Effector memory CD8-positive, alpha-beta T cell (primary cell): Measurements from ENCODE around the gene RPA1.

Experiments used
- ATAC-seq: fragments of 150-1000 bp; cut with Tn5 transposase; replicated peaks from 2 replicates; pipeline ENCODE4 v1.10.0; 2021; ENCODE audit warnings: mild to moderate bottlenecking, moderate library complexity
- DNase-seq, 3 experiments: peaks; one replicate each; pipeline ENCODE4 v3.0.0; 2021
- H3K27ac Mint-ChIP-seq, 2 donors: one replicate each; pipeline ENCODE4 v1.8.0; 2022; ENCODE audit warnings: mild to moderate bottlenecking in 2 of 2, mixed read lengths in 2 of 2, moderate library complexity in 2 of 2
- H3K27me3 Mint-ChIP-seq, 2 donors: one replicate each; pipeline ENCODE4 v1.8.0; 2022; ENCODE audit warnings: mixed read lengths in 2 of 2
- H3K36me3 Mint-ChIP-seq: one replicate; pipeline ENCODE4 v1.8.0; 2022; ENCODE audit warnings: mild to moderate bottlenecking, moderate library complexity, mixed read lengths; ENCODE audit not compliant: insufficient read depth
- H3K4me1 Mint-ChIP-seq, 2 donors: one replicate each; pipeline ENCODE4 v1.8.0; 2022; ENCODE audit warnings: low read depth in 2 of 2, mixed read lengths in 2 of 2
- H3K4me3 Mint-ChIP-seq, 2 donors: one replicate each; pipeline ENCODE4 v1.8.0; 2022; ENCODE audit warnings: mild to moderate bottlenecking in 2 of 2, mixed read lengths in 2 of 2, moderate library complexity in 2 of 2
- H3K9me3 Mint-ChIP-seq, 2 donors: one replicate each; pipeline ENCODE4 v1.8.0; 2022; ENCODE audit warnings: mixed read lengths in 2 of 2

Gene RPA1

DNA sequence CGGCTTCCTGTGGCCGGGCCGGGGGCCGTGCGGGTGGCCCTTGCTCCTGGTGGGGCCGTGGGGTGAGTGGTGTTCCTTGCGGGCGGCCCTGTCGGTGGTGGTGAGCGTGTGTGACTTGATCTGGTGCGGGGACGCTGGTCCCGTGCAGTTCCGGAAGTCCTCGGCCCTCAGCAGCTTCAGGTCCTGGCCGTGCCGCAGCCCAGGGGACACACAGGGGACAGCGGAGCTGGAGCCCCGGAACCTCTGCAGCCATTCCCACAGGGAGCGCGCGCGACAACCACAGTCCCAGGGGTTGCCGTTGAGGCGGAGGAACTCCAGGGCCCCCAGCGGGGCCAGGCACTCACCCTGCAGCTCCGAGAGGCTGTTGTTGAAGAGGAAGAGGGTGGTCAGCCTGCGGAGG is 107.0 kb downstream of the RPA1 start:
- H3K36me3 Mint-ChIP-seq, result peaks cover 2% of the 10 kb centered on the region
- no peaks in the 10 kb centered on the region for H3K9me3 Mint-ChIP-seq
- no peaks in the 10 kb centered on the region for H3K4me1 Mint-ChIP-seq
- H3K27ac Mint-ChIP-seq, result no peak overlapping the region
- ATAC-seq (no peak), DNase-seq (no peak)
- no peak overlapping the region for H3K4me3 Mint-ChIP-seq
- H3K27me3 Mint-ChIP-seq, result peaks cover 7 to 22% of the 10 kb centered on the region in 2 donors

DNA sequence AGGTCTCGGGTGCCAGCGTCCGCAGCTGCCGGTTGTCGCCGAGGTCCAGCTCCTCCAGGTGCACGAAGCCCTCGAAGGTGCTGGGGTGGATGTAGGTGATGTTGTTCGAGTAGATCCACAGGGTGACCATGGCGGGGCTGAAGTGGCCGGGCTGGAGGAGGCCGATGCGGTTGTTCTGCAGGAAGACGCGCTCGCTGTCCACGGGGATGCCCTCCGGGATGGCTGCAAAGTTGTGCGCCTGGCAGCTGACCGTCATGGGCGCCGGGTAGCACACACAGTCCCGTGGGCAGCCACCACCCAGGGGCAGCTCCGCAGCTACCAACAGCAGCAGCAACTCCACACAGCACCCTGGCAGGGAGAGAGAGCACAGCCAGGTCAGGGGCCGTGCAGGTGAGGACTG is 107.7 kb downstream of the RPA1 start:
- Mint-ChIP-seq H3K9me3 (no peaks in the 10 kb centered on the region), H3K36me3 (peaks cover 2% of the 10 kb centered on the region), H3K4me1 (no peaks in the 10 kb centered on the region), H3K27ac (no peak overlapping the region), H3K27me3 (peaks cover 7 to 22% of the 10 kb centered on the region in 2 donors), H3K4me3 (no peak overlapping the region)
- ATAC-seq (no peak), DNase-seq (no peak)

DNA sequence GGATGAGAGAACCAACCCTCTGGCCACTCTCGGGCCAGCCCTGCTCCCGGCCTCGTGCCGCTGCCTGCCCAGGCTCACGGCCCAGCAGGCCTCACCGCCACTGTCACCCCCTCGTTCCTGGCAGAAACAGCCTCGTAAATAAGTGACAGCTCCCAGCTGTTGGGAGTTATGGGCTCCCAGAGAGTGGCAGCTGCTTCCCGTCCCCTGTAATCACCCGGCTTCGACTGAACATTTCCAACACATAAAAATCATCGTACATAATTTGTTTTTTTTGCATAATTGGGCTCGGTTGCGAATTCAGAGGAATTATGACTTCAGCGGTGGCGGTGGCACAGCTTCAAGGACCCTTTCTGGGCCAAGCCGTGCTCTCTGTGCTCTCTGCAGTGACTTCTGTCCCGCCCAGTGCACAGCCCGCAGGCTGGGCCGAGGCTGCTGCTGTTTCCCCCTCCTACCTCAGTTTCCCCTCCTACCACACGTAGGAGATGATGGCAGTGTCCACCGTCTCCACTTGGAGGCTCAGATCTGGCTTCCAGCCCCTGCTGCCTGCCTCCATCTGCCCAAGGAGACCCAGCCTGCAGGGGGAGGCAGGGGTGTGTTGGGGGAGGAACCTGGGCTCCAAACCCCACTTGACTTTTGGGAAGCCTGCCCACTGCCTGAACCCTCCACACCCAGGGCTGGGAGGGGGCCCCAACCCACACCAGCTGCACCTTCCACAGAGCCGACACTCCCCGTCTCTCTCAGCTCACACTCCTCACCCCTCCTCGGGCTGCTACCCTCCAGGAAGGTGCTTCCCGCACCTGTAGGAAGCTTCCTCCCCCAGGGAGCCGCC is 110.4 kb downstream of the RPA1 start:
- H3K4me1 Mint-ChIP-seq, result peaks cover 0 to 2% of the 10 kb centered on the region in 2 donors
- ATAC-seq, result no peak
- no peak overlapping the region for H3K4me3 Mint-ChIP-seq
- peaks cover 3% of the 10 kb centered on the region for H3K36me3 Mint-ChIP-seq
- peak overlapping the region in 1 of 2 donors; percentile 63 for H3K27ac Mint-ChIP-seq
- no peak for DNase-seq
- H3K9me3 Mint-ChIP-seq, result no peaks in the 10 kb centered on the region
- peaks cover 2 to 9% of the 10 kb centered on the region in 2 donors for H3K27me3 Mint-ChIP-seq

DNA sequence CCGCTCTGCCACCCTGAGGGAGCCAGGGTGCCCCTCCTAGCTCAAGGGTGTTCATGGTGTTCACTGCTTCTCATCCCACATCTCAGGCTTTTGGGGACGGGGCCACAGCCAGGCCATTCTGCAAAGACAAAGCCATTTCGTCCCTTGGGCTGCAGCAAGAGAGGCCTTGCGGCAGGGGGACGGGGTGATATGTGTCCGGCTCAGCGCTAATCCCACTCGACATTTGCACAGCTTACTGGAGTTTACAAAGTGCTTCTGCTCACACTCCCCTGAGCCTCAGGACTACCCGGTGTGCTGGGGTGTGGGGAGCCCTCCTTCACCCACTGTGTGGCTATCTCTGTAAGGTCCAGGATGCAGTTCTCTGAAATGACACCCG is 111.0 kb downstream of the RPA1 start:
- H3K4me1 Mint-ChIP-seq, result peaks cover 0 to 2% of the 10 kb centered on the region in 2 donors
- H3K27ac Mint-ChIP-seq, result peak overlapping the region in 1 of 2 donors; percentile 63
- H3K9me3 Mint-ChIP-seq, result no peaks in the 10 kb centered on the region
- ATAC-seq, result no peak
- no peak overlapping the region for H3K4me3 Mint-ChIP-seq
- no peak for DNase-seq
- H3K27me3 Mint-ChIP-seq, result peaks cover 0 to 9% of the 10 kb centered on the region in 2 donors
- peaks cover 3% of the 10 kb centered on the region for H3K36me3 Mint-ChIP-seq

DNA sequence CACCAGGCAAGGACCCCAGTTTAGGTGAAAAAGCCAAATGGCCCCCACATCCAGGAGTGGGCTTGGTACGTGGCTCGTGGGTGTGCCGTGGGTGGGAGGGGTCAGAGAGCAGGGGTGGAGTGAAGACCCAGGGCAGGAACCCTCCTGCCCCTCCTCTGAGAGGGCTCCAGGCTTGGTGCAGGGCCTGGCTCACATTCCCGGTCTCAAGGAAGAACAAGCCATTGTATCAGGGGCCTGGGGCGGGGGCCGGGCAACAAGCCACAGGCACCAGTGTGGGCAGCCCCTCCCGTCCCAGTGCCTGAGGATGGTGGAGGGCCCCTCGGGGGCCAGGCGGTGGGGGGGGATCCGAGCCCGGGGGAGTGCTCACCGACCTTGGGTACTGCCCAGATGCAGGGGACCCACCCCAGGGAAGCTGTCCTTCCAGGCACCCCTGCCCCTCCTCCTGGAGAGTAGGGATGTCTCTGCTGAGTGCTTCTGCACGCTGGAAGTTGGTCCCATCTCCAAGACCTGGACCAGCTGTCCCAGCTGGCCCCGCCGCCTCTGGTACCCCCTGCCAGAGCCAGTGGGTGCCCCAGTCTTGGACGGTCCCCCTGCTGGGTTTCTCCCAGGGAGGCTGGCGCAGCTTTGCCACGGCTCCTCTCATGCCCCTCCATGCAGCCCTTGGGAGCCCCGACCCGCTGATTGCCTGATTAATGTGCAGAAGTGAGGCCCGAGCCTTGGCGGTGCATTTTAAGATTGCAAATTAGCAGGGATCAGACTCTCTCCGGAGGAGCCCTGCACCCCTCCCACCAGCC is 111.7 kb downstream of the RPA1 start:
- H3K27ac Mint-ChIP-seq, result no peak overlapping the region
- no peaks in the 10 kb centered on the region for H3K9me3 Mint-ChIP-seq
- peaks cover 0 to 2% of the 10 kb centered on the region in 2 donors for H3K4me1 Mint-ChIP-seq
- H3K27me3 Mint-ChIP-seq, result peaks cover 0 to 9% of the 10 kb centered on the region in 2 donors
- DNase-seq (no peak), ATAC-seq (no peak)
- H3K4me3 Mint-ChIP-seq, result no peak overlapping the region
- peaks cover 3% of the 10 kb centered on the region for H3K36me3 Mint-ChIP-seq

DNA sequence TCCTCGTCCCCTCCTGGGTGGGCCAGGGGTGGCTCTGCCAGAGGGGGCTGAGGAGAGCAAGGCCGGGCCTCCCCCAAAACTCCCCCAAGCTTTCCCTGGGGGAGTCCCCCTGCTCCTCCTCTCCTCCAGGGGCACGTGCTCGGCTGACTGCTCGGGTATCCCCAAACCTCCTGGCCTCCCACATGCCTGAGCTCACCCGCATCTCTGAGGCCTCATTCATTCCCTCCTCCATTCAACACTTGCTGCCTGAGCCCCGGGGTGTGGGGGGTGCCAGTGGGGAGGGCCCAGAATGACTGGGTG is 112.2 kb downstream of the RPA1 start:
- H3K9me3 Mint-ChIP-seq, result no peaks in the 10 kb centered on the region
- no peak overlapping the region for H3K4me3 Mint-ChIP-seq
- DNase-seq (no peak), ATAC-seq (no peak)
- peaks cover 3% of the 10 kb centered on the region for H3K36me3 Mint-ChIP-seq
- H3K4me1 Mint-ChIP-seq, result peaks cover 0 to 2% of the 10 kb centered on the region in 2 donors
- H3K27ac Mint-ChIP-seq, result no peak overlapping the region
- peaks cover 0 to 9% of the 10 kb centered on the region in 2 donors for H3K27me3 Mint-ChIP-seq

DNA sequence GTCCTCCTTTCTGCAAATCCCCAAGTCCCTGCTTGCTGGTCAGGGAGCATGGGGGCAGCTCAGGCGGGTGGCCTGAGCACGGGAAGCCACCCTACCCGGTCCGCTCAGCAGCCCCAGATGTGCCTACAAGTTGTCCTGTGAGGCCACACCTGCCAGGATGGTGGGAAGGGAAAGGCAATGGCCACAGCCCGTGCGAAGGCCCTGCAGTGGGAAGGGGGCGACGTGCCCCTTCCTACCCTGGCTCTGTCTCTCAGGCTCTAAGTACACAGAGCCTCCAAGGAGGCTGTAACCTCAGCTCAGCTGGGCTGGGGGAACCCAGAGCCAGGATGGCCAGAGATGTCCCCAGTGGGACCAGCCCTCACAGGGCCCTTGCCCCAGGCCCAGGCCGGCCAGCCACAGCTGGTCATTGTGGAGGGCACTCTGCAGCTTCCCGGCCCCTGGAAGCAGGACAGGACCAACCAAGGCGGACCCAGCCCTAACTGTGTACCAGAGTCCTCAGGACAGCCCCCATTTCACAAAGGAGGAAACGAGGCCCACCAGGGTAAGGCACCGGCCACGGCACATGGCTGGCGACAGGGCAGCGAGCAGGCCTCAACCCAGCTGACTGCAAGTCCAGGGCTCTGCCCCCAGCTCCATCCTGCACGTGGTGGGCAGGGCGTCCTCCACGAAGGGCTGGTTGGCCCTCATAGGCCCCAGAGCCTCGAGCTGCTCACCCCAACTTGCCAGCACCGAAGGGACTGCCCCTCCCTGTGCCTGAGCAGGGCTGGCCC is 113.0 kb downstream of the RPA1 start:
- H3K27ac Mint-ChIP-seq, result no peak overlapping the region
- H3K4me1 Mint-ChIP-seq, result peaks cover 0 to 2% of the 10 kb centered on the region in 2 donors
- H3K36me3 Mint-ChIP-seq, result peaks cover 3% of the 10 kb centered on the region
- no peak overlapping the region for H3K4me3 Mint-ChIP-seq
- DNase-seq (no peak), ATAC-seq (no peak)
- peaks cover 0 to 9% of the 10 kb centered on the region in 2 donors for H3K27me3 Mint-ChIP-seq
- no peaks in the 10 kb centered on the region for H3K9me3 Mint-ChIP-seq

DNA sequence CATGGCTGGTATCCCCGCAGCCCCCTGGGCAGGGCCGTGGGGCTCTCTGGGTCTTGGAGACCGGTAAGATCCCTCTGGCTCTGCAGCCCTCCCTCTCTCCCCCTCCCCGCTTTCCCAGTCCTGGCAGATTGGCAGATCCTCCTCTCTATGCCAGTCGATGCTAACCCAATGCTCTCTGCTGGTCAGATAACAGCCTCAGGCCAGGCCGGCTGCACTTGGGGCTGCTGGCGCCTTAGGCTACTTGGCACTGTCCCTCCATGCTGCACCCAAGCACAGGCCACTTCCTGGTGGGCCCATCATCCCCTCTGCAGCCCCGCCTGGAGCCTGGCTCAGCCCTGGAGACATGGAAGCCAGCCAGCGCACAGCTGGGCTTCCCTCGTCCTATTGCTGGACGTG is 113.6 kb downstream of the RPA1 start:
- H3K27me3 Mint-ChIP-seq, result peaks cover 0 to 9% of the 10 kb centered on the region in 2 donors
- no peak overlapping the region for H3K4me3 Mint-ChIP-seq
- DNase-seq, result no peak
- H3K27ac Mint-ChIP-seq, result peak overlapping the region in 1 of 2 donors; percentile 44
- peaks cover 3% of the 10 kb centered on the region for H3K36me3 Mint-ChIP-seq
- ATAC-seq, result no peak
- no peaks in the 10 kb centered on the region for H3K9me3 Mint-ChIP-seq
- peaks cover 0 to 2% of the 10 kb centered on the region in 2 donors for H3K4me1 Mint-ChIP-seq

DNA sequence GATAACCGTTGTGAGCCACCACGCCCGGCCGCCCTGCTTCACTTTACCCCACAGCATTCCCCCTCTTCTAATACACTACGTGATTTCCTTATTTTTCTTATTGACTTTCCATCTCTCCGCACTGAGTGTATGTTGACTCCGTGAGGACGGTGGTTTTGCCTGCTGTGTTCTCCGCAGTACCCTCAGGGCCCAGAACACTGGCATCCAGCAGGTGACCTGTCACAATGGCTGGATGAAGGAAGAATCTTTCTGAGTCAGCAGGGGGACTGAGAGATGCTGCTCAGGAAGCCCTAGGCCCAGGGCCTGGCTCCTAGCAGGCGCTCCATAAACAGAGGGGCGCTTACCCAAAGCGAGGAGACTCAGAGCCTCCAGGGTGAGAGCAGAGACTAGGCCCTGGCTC is 115.8 kb downstream of the RPA1 start:
- H3K4me3 Mint-ChIP-seq, result no peak overlapping the region
- no peaks in the 10 kb centered on the region for H3K9me3 Mint-ChIP-seq
- H3K27ac Mint-ChIP-seq, result peak overlapping the region in 1 of 2 donors; percentile 62
- DNase-seq (no peak), ATAC-seq (no peak)
- peaks cover 3% of the 10 kb centered on the region for H3K36me3 Mint-ChIP-seq
- peaks cover 6 to 15% of the 10 kb centered on the region in 2 donors for H3K27me3 Mint-ChIP-seq
- peaks cover 0 to 2% of the 10 kb centered on the region in 2 donors for H3K4me1 Mint-ChIP-seq

DNA sequence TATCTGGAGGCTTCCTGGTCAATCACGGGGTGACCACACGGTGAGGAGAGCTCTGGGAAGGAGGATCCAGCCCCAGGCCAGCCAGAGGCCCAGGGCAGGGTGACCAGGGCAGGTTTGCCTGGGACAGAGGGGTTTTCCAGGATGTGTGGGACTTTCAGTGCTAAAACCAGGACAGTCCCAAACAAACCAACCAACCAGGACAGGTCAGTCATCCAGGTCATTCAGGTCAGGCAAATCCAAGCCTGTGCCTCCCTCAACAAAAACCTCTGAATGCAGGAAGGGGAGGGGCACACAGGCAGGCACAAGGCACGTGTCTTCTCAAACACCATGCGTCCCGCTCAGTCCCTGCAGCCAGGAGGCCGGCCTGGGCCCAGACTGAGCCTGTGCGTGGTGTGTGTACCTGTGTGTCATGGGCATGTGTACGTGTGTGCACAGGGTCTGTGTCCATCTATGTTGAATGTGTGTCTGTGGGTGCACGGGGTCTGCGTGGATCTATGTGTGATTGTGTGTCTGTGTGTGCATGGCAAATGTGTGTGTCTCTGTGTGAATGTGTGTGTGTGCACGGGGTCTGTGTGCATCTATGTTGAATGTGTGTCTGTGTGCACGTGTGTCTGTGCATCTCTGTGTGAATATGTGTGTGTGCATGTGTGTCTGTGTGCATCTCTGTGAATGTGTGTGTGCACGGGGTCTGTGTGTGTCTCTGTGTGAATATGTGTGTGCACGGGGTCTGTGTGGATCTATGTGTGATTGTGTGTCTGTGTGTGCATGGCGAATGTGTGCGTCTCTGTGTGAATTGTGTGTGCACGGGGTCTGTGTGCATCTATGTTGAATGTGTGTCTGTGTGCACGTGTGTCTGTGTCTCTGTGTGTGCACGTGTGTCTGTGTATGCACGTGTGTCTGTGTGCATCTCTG is 116.5 kb downstream of the RPA1 start:
- H3K4me1 Mint-ChIP-seq, result peaks cover 0 to 2% of the 10 kb centered on the region in 2 donors
- no peak for ATAC-seq
- peaks cover 6 to 10% of the 10 kb centered on the region in 2 donors for H3K27me3 Mint-ChIP-seq
- no peak for DNase-seq
- H3K36me3 Mint-ChIP-seq, result peaks cover 3% of the 10 kb centered on the region
- no peaks in the 10 kb centered on the region for H3K9me3 Mint-ChIP-seq
- no peak overlapping the region for H3K4me3 Mint-ChIP-seq
- no peak overlapping the region for H3K27ac Mint-ChIP-seq

DNA sequence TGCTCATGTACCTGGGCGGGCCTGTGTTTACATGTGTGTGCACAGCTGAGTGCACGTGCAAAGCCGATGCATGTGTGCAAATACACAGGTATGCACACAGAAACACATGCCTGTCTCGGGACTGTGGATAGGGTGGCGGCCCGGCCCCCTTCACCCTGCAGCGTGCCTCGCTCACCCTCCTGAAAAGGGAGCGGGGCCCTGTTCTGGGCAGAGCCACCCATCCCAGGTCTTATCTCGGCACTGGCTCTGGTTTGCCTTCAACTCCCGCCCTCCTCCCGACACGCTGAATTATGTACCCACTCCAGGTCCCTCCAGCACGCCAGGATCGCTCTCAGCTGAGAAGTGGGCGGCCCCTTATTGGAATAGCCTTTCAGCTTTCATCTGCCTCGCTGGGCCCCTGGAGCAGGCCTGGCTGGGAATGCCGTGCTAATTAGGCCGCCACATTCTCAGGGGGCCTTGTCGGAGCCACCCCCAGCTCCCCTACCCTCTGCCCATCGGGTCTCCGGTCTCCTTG is 117.5 kb downstream of the RPA1 start:
- DNase-seq (no peak), ATAC-seq (no peak)
- no peak overlapping the region for H3K27ac Mint-ChIP-seq
- H3K27me3 Mint-ChIP-seq, result peaks cover 6 to 10% of the 10 kb centered on the region in 2 donors
- H3K4me3 Mint-ChIP-seq, result no peak overlapping the region
- H3K36me3 Mint-ChIP-seq, result peaks cover 3% of the 10 kb centered on the region
- peaks cover 0 to 2% of the 10 kb centered on the region in 2 donors for H3K4me1 Mint-ChIP-seq
- no peaks in the 10 kb centered on the region for H3K9me3 Mint-ChIP-seq

DNA sequence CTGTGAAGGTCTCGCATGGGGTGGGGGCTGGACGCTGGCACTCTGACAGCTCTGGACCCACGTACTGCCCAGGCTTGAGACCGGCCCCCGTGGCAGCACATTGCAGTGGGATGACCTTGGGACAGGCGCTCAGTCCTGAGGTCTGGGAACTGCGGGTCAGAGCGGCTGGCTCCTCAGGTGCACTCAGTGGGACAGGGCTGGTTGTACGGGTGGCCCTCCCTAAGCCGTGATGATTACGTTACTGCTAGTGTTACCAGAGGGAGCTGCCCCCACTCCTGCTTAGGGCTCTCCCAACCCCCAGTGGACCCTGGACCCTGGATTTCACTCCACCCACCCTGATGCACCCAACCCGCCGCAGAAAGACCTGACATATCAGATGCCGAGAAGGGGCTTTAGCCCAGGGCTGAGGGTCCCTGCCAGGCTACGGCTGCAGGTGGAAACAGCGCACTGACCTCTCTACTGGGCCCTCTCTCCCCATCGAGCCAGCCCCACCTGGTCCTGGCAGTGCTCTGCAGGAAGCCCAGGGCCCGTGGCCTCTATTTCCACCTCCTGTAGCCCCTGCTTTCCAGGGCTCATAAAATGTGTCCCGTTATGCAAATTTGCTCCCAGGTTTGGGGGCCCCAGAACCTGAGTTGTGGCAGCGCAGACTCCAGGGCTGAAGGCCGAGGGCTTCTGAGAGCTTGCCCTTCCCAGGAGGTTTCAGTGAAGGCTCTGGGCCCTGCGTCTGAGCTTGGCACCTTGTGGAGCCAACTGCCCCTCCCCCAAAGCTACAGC is 118.1 kb downstream of the RPA1 start:
- peaks cover 0 to 2% of the 10 kb centered on the region in 2 donors for H3K4me1 Mint-ChIP-seq
- H3K27me3 Mint-ChIP-seq, result peaks cover 6 to 10% of the 10 kb centered on the region in 2 donors
- H3K9me3 Mint-ChIP-seq, result no peaks in the 10 kb centered on the region
- H3K27ac Mint-ChIP-seq, result no peak overlapping the region
- DNase-seq (no peak), ATAC-seq (no peak)
- no peak overlapping the region for H3K4me3 Mint-ChIP-seq
- H3K36me3 Mint-ChIP-seq, result peaks cover 3% of the 10 kb centered on the region
